Fibroblast of skin of scalp (primary cell): ENCODE results near the gene AXIN1.

ENCODE experiments used
- DNase-seq: peaks from one replicate; pipeline ENCODE4 v3.0.0-alpha.2; 2013

AXIN1 gene

DNA sequence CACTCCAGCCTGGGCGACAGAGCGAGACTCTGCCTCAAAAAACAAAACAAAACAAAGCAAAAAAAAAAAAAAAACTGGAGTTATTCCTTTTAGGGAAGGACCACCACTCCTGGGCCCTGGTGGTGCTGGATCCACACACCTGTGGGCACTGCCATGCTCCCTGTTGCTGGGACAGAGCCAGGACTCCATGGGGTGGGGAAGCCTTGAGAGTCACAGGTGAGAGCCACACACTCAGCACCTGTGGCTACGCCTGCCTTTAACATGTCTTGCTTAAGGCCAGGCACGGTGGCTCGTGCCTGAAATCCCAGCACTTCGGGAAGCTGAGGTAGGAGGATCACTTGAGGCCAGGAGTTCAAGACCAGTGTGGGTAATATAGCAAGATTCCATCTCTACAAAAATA is 51.3 kb downstream of the AXIN1 start:
- DNase-seq, result no peak

GRCh38 chr16:297832-298231 is 54.7 kb downstream of the AXIN1 start:
- DNase-seq, result no peak

DNA sequence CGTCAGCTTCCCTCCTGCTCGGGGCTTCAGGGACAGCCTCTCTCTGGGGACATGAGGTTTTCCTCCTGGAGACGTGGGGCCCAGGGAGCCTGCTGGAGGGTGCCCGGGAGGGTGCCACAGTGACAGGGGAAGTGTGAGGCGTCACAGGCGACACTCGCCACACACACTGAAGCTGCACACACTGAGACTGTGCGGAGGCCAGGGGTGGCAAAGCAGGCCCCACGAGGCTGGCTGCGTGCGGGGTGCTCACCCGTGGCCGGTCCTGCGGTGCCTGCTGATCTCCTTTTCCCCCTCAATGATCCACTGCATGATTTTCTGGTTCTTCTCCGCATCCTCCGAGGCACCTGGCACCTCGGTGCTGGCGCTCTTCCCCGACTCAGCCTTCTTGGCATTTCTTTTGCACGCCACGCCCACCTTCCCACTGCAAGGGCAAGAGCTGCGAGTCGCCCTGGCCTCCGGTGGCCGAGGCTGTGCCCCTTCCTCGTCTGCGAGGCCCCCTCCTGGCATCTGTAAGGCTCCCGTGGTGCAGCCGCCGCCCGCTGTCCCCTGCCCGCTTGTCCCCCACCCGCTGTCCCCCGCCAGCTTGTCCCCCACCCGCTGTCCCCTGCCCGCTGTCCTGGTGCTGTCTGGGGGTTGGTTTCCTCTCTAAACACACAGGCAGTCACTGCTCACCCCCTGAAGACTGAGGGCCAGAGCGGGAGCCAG is 55.6 kb downstream of the AXIN1 start:
- no peak for DNase-seq

GRCh38 chr16:296276-296675 is 56.2 kb downstream of the AXIN1 start:
- no peak for DNase-seq

DNA sequence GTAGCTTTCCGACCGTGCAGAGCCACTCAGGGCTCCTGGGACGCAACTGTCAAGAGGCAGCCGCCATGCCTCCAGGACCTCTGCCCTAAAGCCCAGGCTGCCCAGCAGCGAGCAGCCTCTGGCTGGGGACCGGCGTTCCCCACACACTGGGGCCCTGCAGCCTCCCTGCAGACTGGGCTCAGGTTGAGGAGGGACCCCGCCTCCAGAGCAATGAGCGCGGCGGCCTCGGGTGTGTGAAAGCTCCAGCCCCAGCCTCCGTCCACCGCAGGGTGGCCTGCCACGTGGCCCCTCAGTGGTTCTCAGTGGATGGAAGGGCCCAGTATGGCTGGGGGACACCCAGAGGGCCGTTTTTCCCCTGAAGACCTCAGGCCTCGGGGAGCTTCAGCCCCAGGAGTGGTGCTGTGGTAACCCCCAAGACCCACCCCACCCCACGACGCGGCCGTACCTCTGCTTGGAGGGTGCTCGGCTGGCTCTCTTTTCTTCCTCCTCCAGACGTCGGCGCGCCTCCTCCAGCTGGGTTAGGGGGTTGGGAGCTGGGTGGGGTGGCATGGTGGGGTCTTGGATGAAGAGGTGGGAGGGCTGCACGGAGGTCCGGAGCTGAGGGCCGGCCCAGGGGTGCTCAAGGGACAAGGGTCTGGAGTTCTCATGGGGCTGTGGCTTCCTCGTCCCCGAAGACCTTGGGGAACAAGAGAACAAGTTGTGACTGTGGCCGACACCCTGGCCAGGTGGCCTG is 59.3 kb downstream of the AXIN1 start:
- no peak for DNase-seq

DNA sequence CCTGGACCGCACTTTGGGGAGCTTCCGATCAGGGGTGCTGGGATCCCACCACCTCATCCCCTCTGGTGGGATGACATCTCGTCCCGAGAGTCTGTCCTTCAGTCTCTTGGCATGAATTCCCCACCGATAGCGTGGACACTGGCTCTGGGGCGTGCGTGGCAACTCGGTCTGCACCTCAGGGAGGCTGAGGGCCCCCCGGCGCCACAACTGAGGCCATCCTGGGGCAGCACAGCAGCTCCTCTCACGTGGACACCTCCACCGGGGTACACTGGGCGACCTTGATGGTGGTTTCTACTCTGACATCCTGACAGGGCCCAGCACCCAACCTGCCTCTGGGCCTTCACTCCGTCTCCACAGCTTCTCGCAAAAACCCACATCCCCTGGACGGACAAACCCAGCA is 61.0 kb downstream of the AXIN1 start:
- DNase-seq, result no peak

- DNase-seq, result no peak
Observed at GRCh38 chr16:290681-291405, 61.7 kb downstream of the AXIN1 start.

DNA sequence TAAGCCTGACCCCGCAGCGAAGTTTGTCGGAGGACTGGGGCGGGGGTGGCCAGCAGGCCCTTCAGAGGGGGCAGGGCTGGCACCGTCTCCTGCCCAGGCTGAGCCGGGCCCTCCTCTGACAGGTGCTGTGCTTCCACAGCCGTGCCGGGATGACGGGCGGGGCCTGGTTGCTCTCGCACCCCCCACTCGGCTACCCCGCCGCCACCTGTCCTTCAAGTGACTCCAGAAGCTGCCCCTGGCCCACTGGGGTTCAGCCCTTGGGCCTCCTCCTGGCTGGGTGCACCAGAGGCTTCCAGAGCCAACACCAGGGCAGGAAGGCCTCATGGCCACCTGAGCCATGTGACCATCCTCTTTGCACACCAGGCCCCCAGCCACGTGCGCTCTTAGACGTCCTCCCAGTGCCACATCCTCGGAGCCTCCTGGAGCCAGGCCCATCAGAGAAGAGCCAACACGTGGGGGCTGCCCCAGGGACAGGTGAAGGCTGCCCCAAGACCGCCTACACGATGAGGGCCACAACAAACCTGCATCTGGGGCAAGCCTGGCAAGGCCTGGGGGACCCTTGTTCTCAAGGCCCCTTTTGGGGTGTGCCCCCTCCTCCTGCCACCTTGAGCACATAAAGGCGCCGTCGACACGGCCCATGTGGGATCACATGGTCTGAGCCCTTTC is 62.4 kb downstream of the AXIN1 start:
- no peak for DNase-seq

DNA sequence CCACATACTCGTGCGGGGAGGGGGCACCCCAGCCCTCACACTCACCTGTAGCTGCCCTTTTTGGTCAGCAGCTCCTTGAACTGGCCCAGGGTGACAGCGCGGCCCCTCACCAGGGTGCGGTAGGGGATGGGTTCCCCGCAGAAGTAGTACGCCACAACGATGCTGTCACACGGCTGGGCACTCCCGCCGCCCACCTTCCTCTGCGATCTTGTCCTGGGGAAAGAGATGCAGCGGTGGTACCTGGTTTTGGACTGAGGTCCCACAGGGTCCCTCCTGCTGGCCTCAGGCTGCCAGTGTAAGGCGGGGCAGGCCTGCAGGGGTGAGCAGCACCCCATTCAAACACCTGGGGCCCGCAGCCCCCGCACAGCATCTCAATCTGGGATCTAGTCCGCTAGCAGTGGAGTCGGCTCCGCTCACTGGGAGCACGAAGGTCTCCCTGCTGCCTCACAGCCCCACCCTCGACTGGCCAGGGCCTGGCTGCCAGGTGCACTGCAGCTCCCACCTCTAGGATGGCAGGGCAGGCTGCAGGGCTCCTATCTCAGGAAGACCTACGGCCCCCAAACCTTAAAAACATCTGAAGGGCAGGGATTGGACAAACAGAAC is 63.0 kb downstream of the AXIN1 start:
- no peak for DNase-seq

DNA sequence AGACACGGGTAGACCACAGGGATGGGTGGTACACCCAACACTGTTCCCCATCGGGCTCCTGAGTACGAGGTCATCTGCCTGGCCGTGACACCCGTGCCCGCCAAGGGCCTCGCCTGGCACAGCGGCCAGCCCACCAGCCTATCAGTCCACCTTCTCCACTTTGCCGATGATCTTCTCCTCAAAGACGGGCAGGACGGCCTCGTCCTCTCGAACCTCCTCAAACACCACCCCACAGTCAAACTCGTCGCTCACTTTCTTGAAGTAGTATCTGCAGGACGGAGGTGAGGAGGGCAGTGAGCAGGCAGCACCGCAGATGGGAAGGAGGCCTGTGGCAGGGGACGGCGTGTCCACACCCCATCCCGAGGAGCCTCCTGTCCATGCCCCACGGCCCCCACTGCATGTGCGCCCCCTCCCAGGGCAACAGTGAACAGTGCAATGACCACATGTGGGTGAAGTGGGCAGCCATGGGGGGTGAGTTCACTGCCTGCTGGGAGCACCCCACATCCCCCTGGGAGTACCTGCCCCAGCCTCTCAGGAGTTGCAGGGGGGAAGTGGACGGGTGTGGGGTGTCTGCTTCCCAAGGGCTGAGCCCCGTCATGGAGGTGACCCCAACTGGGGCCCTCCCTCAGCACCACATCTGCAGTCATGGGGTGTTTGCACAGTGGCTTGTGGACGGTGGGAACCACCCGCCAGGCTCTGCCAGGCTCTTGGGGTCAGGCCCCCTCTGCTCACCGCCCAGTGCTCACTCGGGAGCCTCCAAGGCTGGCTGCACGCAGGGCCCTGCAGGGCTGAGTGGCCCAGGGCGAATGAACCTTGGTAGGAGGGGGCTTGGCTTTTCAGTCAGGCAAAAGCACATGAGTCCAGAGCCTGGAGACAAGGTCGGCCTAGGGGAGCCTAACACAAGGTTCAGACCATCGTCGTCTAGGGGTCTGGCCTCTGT is 64.3 kb downstream of the AXIN1 start:
- no peak for DNase-seq

GRCh38 chr16:287298-287811 is 65.2 kb downstream of the AXIN1 start:
- DNase-seq, result no peak

DNA sequence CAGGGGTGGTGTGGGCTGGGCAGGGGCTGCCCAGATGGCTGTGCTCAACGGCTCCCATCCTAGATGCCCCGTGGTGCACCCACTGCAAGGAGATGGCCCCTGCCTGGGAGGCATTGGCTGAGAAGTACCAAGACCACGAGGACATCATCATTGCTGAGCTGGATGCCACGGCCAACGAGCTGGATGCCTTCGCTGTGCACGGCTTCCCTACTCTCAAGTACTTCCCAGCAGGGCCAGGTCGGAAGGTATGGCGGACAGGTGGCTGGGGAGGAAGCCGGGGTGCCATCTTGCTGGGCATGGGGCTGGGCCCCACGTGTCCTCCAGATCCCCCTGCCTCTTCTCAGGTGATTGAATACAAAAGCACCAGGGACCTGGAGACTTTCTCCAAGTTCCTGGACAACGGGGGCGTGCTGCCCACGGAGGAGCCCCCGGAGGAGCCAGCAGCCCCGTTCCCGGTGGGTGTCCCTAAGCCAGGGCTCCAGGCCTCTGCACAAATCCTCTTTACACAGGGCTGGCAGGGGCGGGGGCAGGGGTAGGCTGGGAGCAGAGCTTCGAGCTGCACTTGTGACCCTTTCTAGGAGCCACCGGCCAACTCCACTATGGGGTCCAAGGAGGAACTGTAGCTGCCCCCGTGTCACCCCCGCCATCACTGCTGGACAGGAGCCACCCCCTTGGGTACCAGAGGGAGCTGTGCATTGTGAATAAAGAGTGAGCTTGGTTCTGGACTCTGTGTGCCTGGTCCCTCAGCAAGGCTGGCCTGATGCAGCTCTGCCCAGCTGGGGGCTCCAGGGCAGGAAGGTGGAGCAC is 65.8 kb downstream of the AXIN1 start:
- no peak for DNase-seq

DNA sequence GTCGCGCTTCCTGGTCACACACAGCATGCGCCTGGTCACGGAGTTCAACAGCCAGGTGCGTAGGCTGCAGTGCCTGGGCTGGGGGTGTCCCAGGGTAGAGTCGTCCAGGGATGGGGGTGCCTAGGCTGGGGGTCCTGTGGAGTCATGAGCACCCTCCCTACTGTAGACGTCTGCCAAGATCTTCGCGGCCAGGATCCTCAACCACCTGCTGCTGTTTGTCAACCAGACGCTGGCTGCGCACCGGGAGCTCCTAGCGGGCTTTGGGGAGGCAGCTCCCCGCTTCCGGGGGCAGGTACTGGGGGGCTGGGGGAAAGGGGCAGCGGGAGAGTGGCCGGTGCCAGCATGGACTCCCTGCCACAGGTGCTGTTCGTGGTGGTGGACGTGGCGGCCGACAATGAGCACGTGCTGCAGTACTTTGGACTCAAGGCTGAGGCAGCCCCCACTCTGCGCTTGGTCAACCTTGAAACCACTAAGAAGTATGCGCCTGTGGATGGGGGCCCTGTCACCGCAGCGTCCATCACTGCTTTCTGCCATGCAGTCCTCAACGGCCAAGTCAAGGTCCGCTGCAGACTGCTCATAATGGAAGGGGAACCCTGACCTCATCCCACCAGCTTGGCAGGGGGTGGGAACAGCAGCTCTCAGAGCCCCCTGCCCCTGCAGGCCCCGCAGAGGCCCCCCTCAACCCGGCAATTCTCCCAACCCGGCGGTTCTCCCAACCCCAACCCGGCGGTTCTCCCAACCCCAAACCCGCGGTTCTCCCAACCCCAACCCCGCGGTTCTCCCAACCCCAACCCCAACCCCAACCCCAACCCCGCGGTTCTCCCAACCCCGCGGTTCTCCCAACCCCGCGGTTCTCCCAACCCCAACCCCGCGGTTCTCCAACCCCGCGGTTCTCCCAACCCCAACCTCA is 67.1 kb downstream of the AXIN1 start:
- no peak for DNase-seq

GRCh38 chr16:284204-285120 is 68.1 kb downstream of the AXIN1 start:
- no peak for DNase-seq

- no peak for DNase-seq
Observed at GRCh38 chr16:283033-283805, 69.3 kb downstream of the AXIN1 start, which contains the start of gene PDIA2. Gene PDIA2, plus strand, starts transcription at chr16:283164. Its CDS starts 6 bp downstream, at chr16:283170.

- DNase-seq, result no peak
Observed at GRCh38 chr16:282491-282890, 70.0 kb downstream of the AXIN1 start.

- no peak for DNase-seq
Observed at GRCh38 chr16:281660-282255, 70.8 kb downstream of the AXIN1 start.
